Endometrial microvascular endothelial cells (primary cell): Measurements from ENCODE around the gene MOB1B. TPM values are rescaled to one million over a fixed set of nuclear protein-coding genes. Genes with fewer than 3 reads are reported as not detected.

Experiments used
- total RNA-seq: library from RNA; depleted of rRNA; stranded (reverse); fragments of >200 nt; gene quantifications from one replicate; pipeline ENCODE4 v1.2.3, GENCODE V29; 2015; ENCODE audit errors: inconsistent ontology term

MOB1B gene
- total RNA-seq, 1 donor from 2014 or later, result 14.1 TPM

Other genes starting within 250 kb of the MOB1B start
- not detected for gene JCHAIN, start 235.9 kb upstream of the MOB1B start, total RNA-seq
- gene UTP3, start 213.8 kb upstream of the MOB1B start, total RNA-seq, result 23.7 TPM
- 9.7 TPM for gene RUFY3, start 180.4 kb upstream of the MOB1B start, total RNA-seq
- gene GRSF1, start 62.5 kb upstream of the MOB1B start, total RNA-seq, result 67.6 TPM
- gene DCK, start 91.3 kb downstream of the MOB1B start, total RNA-seq, result 16.2 TPM